Ovary (tissue), 9 donors: ENCODE results near the gene MED8. TPM values are rescaled to one million over a fixed set of nuclear protein-coding genes. Genes with fewer than 3 reads are reported as not detected.

Source experiments
- DNase-seq, 5 donors: peaks; one replicate each; pipeline ENCODE4 v3.0.0-alpha.2; 2019 to 2020
- H3K27ac ChIP-seq, 2 donors: fragments of 200-600 bp; one replicate each; pipeline versions ENCODE4 v1.5.1 to v1.8.0; 2019 to 2022
- H3K27me3 ChIP-seq: fragments of 200-600 bp; one replicate; pipeline ENCODE4 v1.8.0; 2022
- H3K36me3 ChIP-seq: fragments of 200-600 bp; sonication (generic); one replicate; pipeline ENCODE4 v1.5.1; 2019
- H3K4me1 ChIP-seq: one replicate; pipeline ENCODE4 v1.8.1; 2013; ENCODE audit warnings: mild to moderate bottlenecking, moderate library complexity; ENCODE audit not compliant: insufficient read depth
- H3K4me3 ChIP-seq: fragments of 200-600 bp; sonication (generic); one replicate; pipeline ENCODE4 v1.5.1; 2017
- H3K9me3 ChIP-seq, 2 donors: fragments of 200-600 bp in 1 of 2; sonication (generic) in 1 of 2; one replicate each; pipeline versions ENCODE4 v1.5.1 to v1.8.1; 2013 to 2019; ENCODE audit warnings: mild to moderate bottlenecking in 1 of 2, moderate library complexity in 1 of 2
- CTCF ChIP-seq, 3 donors: fragments of 450-650 bp in 2 of 3; fragments of 200-600 bp in 1 of 3; IDR thresholded peaks; one replicate each; pipeline versions ENCODE4 v1.5.1 to v1.8.0; 2016 to 2022; ENCODE audit warnings: antibody characterized with exemption in 3 of 3, mild to moderate bottlenecking in 1 of 3
- EP300 ChIP-seq: sonication (generic); formaldehyde crosslinking; IDR thresholded peaks from one replicate; pipeline ENCODE4 v1.6.1; 2017; ENCODE audit warnings: antibody characterized with exemption
- POLR2A ChIP-seq: fragments of 450-650 bp; IDR thresholded peaks from one replicate; pipeline ENCODE4 v1.6.1; 2017; ENCODE audit warnings: antibody characterized with exemption, mild to moderate bottlenecking, moderate library complexity
- WGBS, 3 donors: extraction: QIAGEN DNeasy Blood & Tissue Kit in 1 of 3; methylation state at CpG; one replicate each; pipeline versions ENCODE4 v1.1.5 to v1.1.7; 2013 to 2017; 5-methylcytosine and 5-hydroxymethylcytosine counted together
- intact Hi-C, 4 donors: fragments of 100-400 bp; cut with DNase I; formaldehyde crosslinking; loops; one replicate each; pipeline versions ENCODE4 v1.11.0 to v1.15.1; 2022 to 2023
- polyA plus RNA-seq, 2 donors: library from polyadenylated mRNA; stranded (reverse); fragments of 200-250 nt in 1 of 2; fragments of 350-450 nt in 1 of 2; fragmentation: Illumina TruSeq in 1 of 2; extraction: RNeasy Lipid Tissue Mini Kit (QIAGEN cat#74804) in 1 of 2; gene quantifications; one replicate each; pipeline ENCODE4 v1.2.3, GENCODE V29; 2013 to 2014
- total RNA-seq, 7 donors: library from RNA; depleted of rRNA in 2 of 7; stranded (reverse); fragments of >200 nt in 2 of 7; fragmentation: NEBNext Ultra II Directional in 3 of 7; extraction: Animal tissue kit (Norgen Biotek cat#: 25700) in 3 of 7; gene quantifications; one replicate each; pipeline versions ENCODE4 v1.1.0 to v1.2.4, GENCODE V29; 2016 to 2023
- donor health status: DM: no; HTN: no; CAD: no; lungs with moderate emphysema.
- donor health status: DM: no; HTN: no; CAD: no.
- donor health status: Bipolar disorder and iron deficiency.
- donor health status: DM: yes; HTN: yes; CAD: no.
- donor health status: DM: no; HTN: no; CAD: no.
- donor health status: DM: yes; HTN: yes; CAD: no.

MED8 gene
- total and polyA plus RNA-seq, 9 donors = 13.7 to 40.0 (median 26.0) TPM

GRCh38 chr1:43386676-43387075, 2.9 kb downstream of the MED8 start:
- H3K9me3 ChIP-seq = no peaks in the 10 kb centered on the region
- H3K36me3 ChIP-seq = no peaks in the 10 kb centered on the region
- H3K27me3 ChIP-seq = no peaks in the 10 kb centered on the region
- intact Hi-C loops = no loop called here
- TF ChIP-seq CTCF (IDR thresholded peaks at IDR 0.05) = no peak
- TF ChIP-seq EP300 = no peak
- TF ChIP-seq POLR2A = no peak
- H3K4me3 ChIP-seq = no peak overlapping the region
- peaks cover 6% of the 10 kb centered on the region for H3K4me1 ChIP-seq
- DNase-seq = no peak
- no peak overlapping the region for H3K27ac ChIP-seq
- 90 to 94% (median 93%) methylated on average over 6 of the region's 6 CpGs for WGBS, 3 donors

GRCh38 chr1:43383449-43383848, 6.2 kb downstream of the MED8 start:
- Histone ChIP-seq H3K9me3 (no peaks in the 10 kb centered on the region), H3K36me3 (no peaks in the 10 kb centered on the region), H3K27me3 (no peaks in the 10 kb centered on the region), H3K4me1 (peaks cover 2% of the 10 kb centered on the region), H3K27ac (no peak overlapping the region), H3K4me3 (no peak overlapping the region)
- WGBS, 3 donors = 86 to 92% (median 90%) methylated on average over 2 of the region's 2 CpGs
- no peak for DNase-seq
- intact Hi-C loops = no loop called here
- TF ChIP-seq POLR2A (no peak), EP300 (no peak), CTCF (IDR thresholded peaks at IDR 0.05) (no peak)

- WGBS, 3 donors = 33 to 38% (median 34%) methylated on average over 6 of the region's 6 CpGs
- no peaks in the 10 kb centered on the region for H3K36me3 ChIP-seq
- no peak overlapping the region for H3K27ac ChIP-seq
- TF ChIP-seq EP300 = no peak
- TF ChIP-seq POLR2A = no peak
- TF ChIP-seq CTCF (IDR thresholded peaks at IDR 0.05) = no peak
- no peaks in the 10 kb centered on the region for H3K27me3 ChIP-seq
- intact Hi-C loops = no loop called here
- H3K9me3 ChIP-seq = no peaks in the 10 kb centered on the region
- DNase-seq = no peak
- H3K4me3 ChIP-seq = no peak overlapping the region
- peaks cover 2% of the 10 kb centered on the region for H3K4me1 ChIP-seq
Measured at GRCh38 chr1:43382027-43382779, 7.4 kb downstream of the MED8 start.

GRCh38 chr1:43381612-43382011, 8.0 kb downstream of the MED8 start:
- Histone ChIP-seq H3K27me3 (no peaks in the 10 kb centered on the region), H3K36me3 (no peaks in the 10 kb centered on the region), H3K9me3 (no peaks in the 10 kb centered on the region), H3K4me1 (peaks cover 2% of the 10 kb centered on the region), H3K4me3 (no peak overlapping the region), H3K27ac (no peak overlapping the region)
- 73 to 80% (median 78%) methylated on average over 3 of the region's 3 CpGs for WGBS, 3 donors
- DNase-seq = no peak
- no peak for TF ChIP-seq EP300
- TF ChIP-seq CTCF (IDR thresholded peaks at IDR 0.05) = no peak
- TF ChIP-seq POLR2A = no peak
- intact Hi-C loops = no loop called here
